Right lobe of liver (tissue), 4 donors: ENCODE measurements around the gene SULF2.

Source experiments
- POLR2A ChIP-seq: fragments of 450-650 bp; IDR thresholded peaks from one replicate; pipeline ENCODE4 v1.6.1; 2017; ENCODE audit warnings: antibody characterized with exemption, mild to moderate bottlenecking
- TF ChIP-seq, protein P1 (sequence below), 4 donors: fragments of 200-600 bp in 3 of 4; fragments of 450-650 bp in 1 of 4; IDR thresholded peaks; one replicate each; pipeline versions ENCODE4 v1.5.1 to v1.8.0; 2016 to 2022; ENCODE audit warnings: antibody characterized with exemption in 4 of 4, mild to moderate bottlenecking in 2 of 4
- donor health status: DM: no; HTN: no; CAD: no.
- donor health status: DM: no; HTN: no; CAD: no.
- donor health status: DM: no; HTN: yes; CAD: no.

DNA sequence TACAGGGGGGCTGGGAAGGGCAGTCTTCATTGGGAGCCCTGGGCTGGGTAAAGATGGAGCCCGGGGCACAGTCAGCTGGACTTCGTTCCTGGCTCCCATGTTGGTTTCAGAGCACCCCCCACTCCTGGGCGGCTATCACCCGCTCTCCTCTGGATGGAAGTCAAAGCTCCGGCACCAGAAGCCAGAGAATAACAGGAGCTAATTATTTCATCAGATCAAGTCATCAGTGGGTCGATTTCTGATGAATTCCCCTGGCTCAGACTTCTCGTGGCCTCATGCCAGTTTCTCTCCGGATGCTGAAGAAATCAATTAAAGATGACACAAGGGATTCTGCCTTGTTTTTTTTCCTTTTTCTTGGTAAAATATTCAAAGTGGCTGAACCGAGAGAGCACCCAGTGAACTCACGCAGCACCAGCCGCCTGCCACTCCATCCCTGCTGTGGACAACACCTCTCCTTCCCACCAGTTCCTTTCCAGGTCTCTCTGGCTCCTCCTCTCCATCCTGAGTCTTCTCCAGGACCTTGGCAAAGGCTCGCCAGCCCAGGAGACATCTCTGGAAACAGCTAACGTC is 22.5 kb downstream of the SULF2 start:
- TF ChIP-seq, protein P1, sequence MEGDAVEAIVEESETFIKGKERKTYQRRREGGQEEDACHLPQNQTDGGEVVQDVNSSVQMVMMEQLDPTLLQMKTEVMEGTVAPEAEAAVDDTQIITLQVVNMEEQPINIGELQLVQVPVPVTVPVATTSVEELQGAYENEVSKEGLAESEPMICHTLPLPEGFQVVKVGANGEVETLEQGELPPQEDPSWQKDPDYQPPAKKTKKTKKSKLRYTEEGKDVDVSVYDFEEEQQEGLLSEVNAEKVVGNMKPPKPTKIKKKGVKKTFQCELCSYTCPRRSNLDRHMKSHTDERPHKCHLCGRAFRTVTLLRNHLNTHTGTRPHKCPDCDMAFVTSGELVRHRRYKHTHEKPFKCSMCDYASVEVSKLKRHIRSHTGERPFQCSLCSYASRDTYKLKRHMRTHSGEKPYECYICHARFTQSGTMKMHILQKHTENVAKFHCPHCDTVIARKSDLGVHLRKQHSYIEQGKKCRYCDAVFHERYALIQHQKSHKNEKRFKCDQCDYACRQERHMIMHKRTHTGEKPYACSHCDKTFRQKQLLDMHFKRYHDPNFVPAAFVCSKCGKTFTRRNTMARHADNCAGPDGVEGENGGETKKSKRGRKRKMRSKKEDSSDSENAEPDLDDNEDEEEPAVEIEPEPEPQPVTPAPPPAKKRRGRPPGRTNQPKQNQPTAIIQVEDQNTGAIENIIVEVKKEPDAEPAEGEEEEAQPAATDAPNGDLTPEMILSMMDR (IDR thresholded peaks at IDR 0.05), result no peak
- no peak for TF ChIP-seq POLR2A
